WTC11 (cell line): ENCODE measurements around the gene ALDH2. TPM values are rescaled to one million over a fixed set of nuclear protein-coding genes. Genes with fewer than 3 reads are reported as not detected.
A peak's percentile ranks its signal among the peaks of the same experiment; 100 is the strongest.
"Not testable (repeated sequence)": the region's sequence is repeated elsewhere in the genome, so short reads cannot be mapped to it uniquely, and the experiment has no call there.

Experiments
- ATAC-seq: fragments of 200-7000 bp; cut with Tn5 transposase; 2 replicates; pipeline ENCODE4 v1.10.0; 2021; ENCODE audit warnings: mild to moderate bottlenecking, moderate library complexity
- CTCF ChIA-PET: fragments of 300-600 bp; sonication (Branson Sonifier 250); formaldehyde crosslinking; loops from one replicate; lab custom pipeline; 2021; ENCODE audit warnings: antibody characterized with exemption; lab: Charles Lee
- POLR2A ChIA-PET: fragments of 350-600 bp; sonication (Branson Sonifier 250); formaldehyde crosslinking; loops from one replicate; lab custom pipeline; 2021; ENCODE audit warnings: antibody characterized with exemption; lab: Charles Lee
- DNase-seq: peaks from one replicate; pipeline ENCODE4 v3.0.0; 2021; ENCODE audit warnings: low spot score
- H3K27ac Mint-ChIP-seq: 2 replicates; pipeline ENCODE4 v1.8.0; 2021; ENCODE audit warnings: mixed read lengths
- H3K27me3 Mint-ChIP-seq: 2 replicates; pipeline ENCODE4 v1.8.0; 2021; ENCODE audit warnings: low read depth, mild to moderate bottlenecking, moderate library complexity, mixed read lengths
- H3K36me3 Mint-ChIP-seq: 2 replicates; pipeline ENCODE4 v1.8.0; 2021; ENCODE audit warnings: mixed read lengths
- H3K4me1 Mint-ChIP-seq: 2 replicates; pipeline ENCODE4 v1.8.0; 2022; ENCODE audit warnings: mixed read lengths
- H3K4me3 Mint-ChIP-seq: 2 replicates; pipeline ENCODE4 v1.8.0; 2021; ENCODE audit warnings: mild to moderate bottlenecking, moderate library complexity, mixed read lengths
- H3K9me3 Mint-ChIP-seq: 2 replicates; pipeline ENCODE4 v1.8.0; 2021; ENCODE audit warnings: mixed read lengths
- AR ChIP-seq: fragments of 250-450 bp; sonication (Bioruptor Pico); IDR thresholded peaks from 2 replicates; pipeline ENCODE4 v1.9.0; 2021; ENCODE audit warnings: mild to moderate bottlenecking
- CBFB ChIP-seq: sonication (generic); formaldehyde crosslinking; IDR thresholded peaks from 2 replicates; pipeline ENCODE4 v1.8.1; 2022; ENCODE audit warnings: mild to moderate bottlenecking, low read depth, missing genetic modification reagents
- ELF4 ChIP-seq: sonication (generic); formaldehyde crosslinking; IDR thresholded peaks from 2 replicates; pipeline ENCODE4 v1.8.1; 2022; ENCODE audit warnings: low read depth, mild to moderate bottlenecking, moderate library complexity, missing genetic modification reagents
- ERG ChIP-seq: fragments of 250-450 bp; sonication (Bioruptor Pico); IDR thresholded peaks from 2 replicates; pipeline ENCODE4 v1.8.0; 2021; ENCODE audit warnings: mild to moderate bottlenecking
- FOXK1 ChIP-seq: sonication (generic); formaldehyde crosslinking; IDR thresholded peaks from 2 replicates; pipeline ENCODE4 v1.8.0; 2022; ENCODE audit warnings: mild to moderate bottlenecking, moderate library complexity, missing genetic modification reagents
- GABPB1 ChIP-seq: sonication (generic); formaldehyde crosslinking; IDR thresholded peaks from 2 replicates; pipeline ENCODE4 v1.8.1; 2023; ENCODE audit warnings: mild to moderate bottlenecking, missing genetic modification reagents
- IRF1 ChIP-seq: sonication (generic); formaldehyde crosslinking; IDR thresholded peaks from 2 replicates; pipeline ENCODE4 v1.8.0; 2023; ENCODE audit warnings: missing genetic modification reagents
- KAT7 ChIP-seq: sonication (generic); formaldehyde crosslinking; IDR thresholded peaks from 2 replicates; pipeline ENCODE4 v1.8.1; 2023; ENCODE audit warnings: missing genetic modification reagents, mild to moderate bottlenecking, borderline replicate concordance
- MAX ChIP-seq: sonication (generic); formaldehyde crosslinking; IDR thresholded peaks from 2 replicates; pipeline ENCODE4 v1.8.0; 2022; ENCODE audit warnings: mild to moderate bottlenecking, missing genetic modification reagents
- MYBL2 ChIP-seq: sonication (generic); formaldehyde crosslinking; IDR thresholded peaks from 2 replicates; pipeline ENCODE4 v1.8.1; 2023; ENCODE audit warnings: mild to moderate bottlenecking, moderate library complexity, missing genetic modification reagents
- PRRX2 ChIP-seq: fragments of 250-450 bp; sonication (Bioruptor Pico); IDR thresholded peaks from 2 replicates; pipeline ENCODE4 v1.8.0; 2021; ENCODE audit warnings: mild to moderate bottlenecking
- SOX15 ChIP-seq: fragments of 250-450 bp; sonication (Bioruptor Pico); IDR thresholded peaks from 2 replicates; pipeline ENCODE4 v1.9.0; 2021; ENCODE audit warnings: mild to moderate bottlenecking
- TCF7 ChIP-seq: sonication (generic); formaldehyde crosslinking; IDR thresholded peaks from 2 replicates; pipeline ENCODE4 v1.8.0; 2022; ENCODE audit warnings: mild to moderate bottlenecking, low read depth, missing genetic modification reagents, moderate library complexity
- TEAD1 ChIP-seq: sonication (generic); formaldehyde crosslinking; IDR thresholded peaks from 2 replicates; pipeline ENCODE4 v1.8.0; 2022; ENCODE audit warnings: mild to moderate bottlenecking, missing genetic modification reagents
- ZMAT4 ChIP-seq: fragments of 250-450 bp; sonication (Bioruptor Pico); IDR thresholded peaks from 2 replicates; pipeline ENCODE4 v1.9.0; 2021; ENCODE audit warnings: mild to moderate bottlenecking
- ZNF317 ChIP-seq: sonication (generic); formaldehyde crosslinking; IDR thresholded peaks from 2 replicates; pipeline ENCODE4 v1.8.1; 2023; ENCODE audit warnings: low read depth, mild to moderate bottlenecking, moderate library complexity, missing genetic modification reagents, borderline replicate concordance
- ZNF425 ChIP-seq: fragments of 250-450 bp; sonication (Bioruptor Pico); conservative IDR thresholded peaks from 2 replicates; pipeline ENCODE4 v1.9.0; 2021; ENCODE audit warnings: mild to moderate bottlenecking
- ZNF512 ChIP-seq: sonication (generic); formaldehyde crosslinking; IDR thresholded peaks from 2 replicates; pipeline ENCODE4 v1.8.1; 2022; ENCODE audit warnings: missing genetic modification reagents, borderline replicate concordance
- total RNA-seq: library from RNA; stranded (reverse); gene quantifications from 3 replicates; pipeline ENCODE4 v1.2.3, GENCODE V29; 2021

Gene ALDH2
- total RNA-seq, 1 experiment from 2014 or later, result 36.7 TPM

- DNase-seq, H3K9me3 Mint-ChIP-seq, POLR2A ChIA-PET, ATAC-seq, H3K27ac Mint-ChIP-seq, CTCF ChIA-PET, H3K27me3 Mint-ChIP-seq, H3K4me3 Mint-ChIP-seq, H3K4me1 Mint-ChIP-seq: not testable (repeated sequence)
- H3K36me3 Mint-ChIP-seq, result peaks cover 49% of the 10 kb centered on the region
Measured at GRCh38 chr12:111723646-111724360, 42.9 kb upstream of the ALDH2 start.

- POLR2A ChIA-PET, result interaction anchor here (0.6 to 1.0 kb wide), 2 partner anchors 19 to 43 kb away, joined by 3 read pairs; partner anchors contain the start of genes ACAD10 and BRAP
- CTCF ChIA-PET, result interaction anchor here (1.3 kb wide), 1 partner anchor 36 kb away, joined by 3 read pairs; no protein-coding TSS in a partner anchor
- Mint-ChIP-seq H3K9me3 (0 out of 2 replicates have a peak, but pooled peaks cover 6% of the 10 kb centered on the region), H3K27me3 (no peaks in the 10 kb centered on the region), H3K4me1 (no peaks in the 10 kb centered on the region), H3K27ac (no peak overlapping the region), H3K36me3 (peaks cover 43% of the 10 kb centered on the region), H3K4me3 (no peak overlapping the region)
- TF ChIP-seq ZNF425 (CRISPR knock-in tag) (no peak), AR (CRISPR knock-in tag) (no peak), GABPB1 (CRISPR knock-in tag) (no peak), MYBL2 (no peak), MAX (CRISPR knock-in tag) (no peak), TEAD1 (no peak), IRF1 (CRISPR knock-in tag) (no peak), ELF4 (CRISPR knock-in tag) (no peak), PRRX2 (no peak)
- no peak for DNase-seq
- ATAC-seq, result peak; percentile 32
Measured at GRCh38 chr12:111728795-111729194, 37.9 kb upstream of the ALDH2 start.

- Mint-ChIP-seq H3K27ac (no peak overlapping the region), H3K4me1 (no peaks in the 10 kb centered on the region), H3K27me3 (no peaks in the 10 kb centered on the region), H3K4me3 (no peak overlapping the region), H3K36me3 (peaks cover 39% of the 10 kb centered on the region), H3K9me3 (0 out of 2 replicates have a peak, but pooled peaks cover under 1% of the 10 kb centered on the region)
- ChIA-PET POLR2A (no interaction called here), CTCF (no interaction called here)
- ATAC-seq (no peak), DNase-seq (no peak)
- TF ChIP-seq SOX15 (CRISPR knock-in tag), result no peak
- TF ChIP-seq KAT7 (CRISPR knock-in tag), result no peak
- no peak for TF ChIP-seq ZNF512 (CRISPR knock-in tag)
- TF ChIP-seq ERG (CRISPR knock-in tag), result no peak
- no peak for TF ChIP-seq ZNF317 (CRISPR knock-in tag)
- TF ChIP-seq TCF7, result no peak
- TF ChIP-seq AR (CRISPR knock-in tag), result no peak
- TF ChIP-seq PRRX2, result no peak
- TF ChIP-seq CBFB, result no peak
- no peak for TF ChIP-seq ZMAT4 (CRISPR knock-in tag)
- TF ChIP-seq FOXK1, result no peak
Measured at GRCh38 chr12:111730420-111730819, 36.3 kb upstream of the ALDH2 start.
